Fibroblast of pulmonary artery (primary cell): ENCODE data around the gene MTA3.
"Not testable (repeated sequence)": the region's sequence is repeated elsewhere in the genome, so short reads cannot be mapped to it uniquely, and the experiment has no call there.

Source experiments
- DNase-seq: peaks from one replicate; pipeline ENCODE4 v3.0.0-alpha.2; 2010; ENCODE audit warnings: low read depth
- H3K4me3 ChIP-seq: replicated peaks from 2 replicates; pipeline ENCODE4 v1.5.1; 2011; ENCODE audit warnings: low read depth, mild to moderate bottlenecking, control low read depth, low read length, moderate library complexity
- TF ChIP-seq, protein P1 (sequence below): IDR thresholded peaks from 2 replicates; pipeline ENCODE4 v1.5.1; 2011; ENCODE audit warnings: mild to moderate bottlenecking, control low read depth, low read length, inconsistent platforms; ENCODE audit errors: missing control alignments

The MTA3 gene

DNA sequence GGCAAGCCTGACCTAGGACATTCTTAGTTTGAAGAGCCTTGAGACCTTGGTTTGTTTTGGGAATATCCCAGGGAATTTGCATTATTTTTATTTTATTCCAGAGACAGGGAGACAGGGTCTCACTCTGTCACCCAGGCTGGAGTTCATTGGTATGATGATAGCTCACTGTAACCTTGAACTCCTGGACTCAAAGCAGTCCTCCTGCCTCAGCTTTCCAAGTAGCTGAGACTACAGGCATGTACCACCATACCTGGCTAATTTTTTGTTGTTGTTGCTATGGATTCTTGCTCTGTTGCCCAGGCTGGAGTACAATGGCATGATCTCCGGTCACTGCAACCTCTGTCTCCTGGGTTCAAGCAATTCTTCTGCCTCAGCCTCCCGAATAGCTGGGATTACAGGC lies 4.8 kb downstream of the MTA3 start:
- DNase-seq, result no peak
- TF ChIP-seq, protein P1, sequence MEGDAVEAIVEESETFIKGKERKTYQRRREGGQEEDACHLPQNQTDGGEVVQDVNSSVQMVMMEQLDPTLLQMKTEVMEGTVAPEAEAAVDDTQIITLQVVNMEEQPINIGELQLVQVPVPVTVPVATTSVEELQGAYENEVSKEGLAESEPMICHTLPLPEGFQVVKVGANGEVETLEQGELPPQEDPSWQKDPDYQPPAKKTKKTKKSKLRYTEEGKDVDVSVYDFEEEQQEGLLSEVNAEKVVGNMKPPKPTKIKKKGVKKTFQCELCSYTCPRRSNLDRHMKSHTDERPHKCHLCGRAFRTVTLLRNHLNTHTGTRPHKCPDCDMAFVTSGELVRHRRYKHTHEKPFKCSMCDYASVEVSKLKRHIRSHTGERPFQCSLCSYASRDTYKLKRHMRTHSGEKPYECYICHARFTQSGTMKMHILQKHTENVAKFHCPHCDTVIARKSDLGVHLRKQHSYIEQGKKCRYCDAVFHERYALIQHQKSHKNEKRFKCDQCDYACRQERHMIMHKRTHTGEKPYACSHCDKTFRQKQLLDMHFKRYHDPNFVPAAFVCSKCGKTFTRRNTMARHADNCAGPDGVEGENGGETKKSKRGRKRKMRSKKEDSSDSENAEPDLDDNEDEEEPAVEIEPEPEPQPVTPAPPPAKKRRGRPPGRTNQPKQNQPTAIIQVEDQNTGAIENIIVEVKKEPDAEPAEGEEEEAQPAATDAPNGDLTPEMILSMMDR, result no peak

GRCh38 chr2:42575458-42576064 lies 7.1 kb downstream of the MTA3 start:
- no peak for DNase-seq
- TF ChIP-seq, protein P1, result no peak
- H3K4me3 ChIP-seq, result no peak overlapping the region

More for the DNA sequence above, 4.8 kb downstream of the MTA3 start:
- H3K4me3 ChIP-seq, result no peak overlapping the region

- TF ChIP-seq, protein P1, result no peak
- H3K4me3 ChIP-seq, result no peak overlapping the region
- no peak for DNase-seq
These were observed 10.2 kb downstream of the MTA3 start for GRCh38 chr2:42578621-42579020.

GRCh38 chr2:42581257-42581656 lies 12.8 kb downstream of the MTA3 start:
- DNase-seq, result no peak
- TF ChIP-seq, protein P1, result no peak
- H3K4me3 ChIP-seq, result no peak overlapping the region

DNA sequence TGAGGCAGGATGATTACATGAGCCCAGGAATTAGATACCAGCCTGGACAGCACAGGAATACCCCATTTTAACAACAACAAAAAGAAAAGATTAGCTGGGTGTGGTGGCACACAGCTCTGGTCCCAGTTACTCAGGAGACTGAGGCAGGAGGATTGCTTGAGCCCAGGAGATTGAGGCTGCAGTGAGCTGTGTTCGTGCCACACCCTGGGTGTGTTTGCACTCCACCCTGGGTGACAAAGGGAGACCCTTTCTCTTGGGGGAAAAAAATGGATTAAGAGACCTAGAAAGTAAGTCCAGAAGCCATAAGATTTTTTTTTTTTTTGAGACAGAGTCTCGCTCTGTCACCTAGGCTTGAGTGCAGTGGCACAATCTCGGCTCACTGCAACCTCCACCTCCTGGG lies 16.2 kb downstream of the MTA3 start:
- DNase-seq, H3K4me3 ChIP-seq: not testable (repeated sequence)

DNA sequence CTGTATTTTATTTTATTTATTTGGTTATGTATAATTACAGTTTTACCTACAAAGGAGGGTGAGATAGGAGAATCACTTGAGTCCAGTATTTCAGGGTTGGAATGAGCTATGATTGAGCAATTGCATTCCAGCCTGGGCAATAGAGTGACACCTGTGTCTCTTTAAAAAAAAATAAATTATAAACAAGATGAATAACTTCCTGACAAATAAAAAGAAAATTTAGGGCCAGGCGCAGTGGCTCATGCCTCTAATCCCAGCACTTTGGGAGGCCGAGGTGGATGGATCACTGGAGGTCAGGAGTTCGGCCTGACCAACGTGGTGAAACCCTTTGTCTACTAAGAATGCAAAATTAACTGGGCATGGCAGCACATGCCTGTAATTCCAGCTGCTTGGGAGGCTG lies 17.3 kb downstream of the MTA3 start:
- TF ChIP-seq, protein P1, result no peak
- H3K4me3 ChIP-seq, result no peak overlapping the region
- DNase-seq, result no peak

DNA sequence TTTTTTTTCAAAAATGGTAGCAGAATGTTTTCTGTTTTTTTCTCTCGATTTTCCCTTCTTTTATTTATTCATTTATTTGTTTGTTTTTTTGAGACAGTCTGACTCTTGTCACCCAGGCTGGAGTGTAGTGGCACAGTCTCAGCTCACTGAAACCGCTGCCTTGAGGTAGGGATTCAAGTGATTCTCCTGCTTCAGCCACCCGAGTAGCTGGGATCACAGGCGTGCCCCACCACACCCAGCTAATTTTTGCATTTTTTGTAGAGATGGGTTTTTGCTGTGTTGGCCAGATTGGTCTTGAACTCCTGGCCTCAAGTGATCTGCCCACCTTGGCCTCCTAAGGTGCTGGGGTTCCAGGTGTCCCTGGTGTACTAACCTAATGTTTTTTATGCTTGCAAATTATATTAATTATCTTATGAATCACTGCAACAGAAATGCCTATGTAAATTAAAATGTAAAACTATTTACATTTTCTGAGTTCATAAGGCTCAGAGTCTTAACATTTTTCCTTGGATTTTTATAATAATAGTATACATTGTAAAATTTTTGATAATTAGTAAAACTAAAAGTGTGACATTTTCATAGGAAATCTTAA lies 19.2 kb downstream of the MTA3 start:
- TF ChIP-seq, protein P1, result no peak
- no peak for DNase-seq
- no peak overlapping the region for H3K4me3 ChIP-seq
